ENCODE data around the gene SNRNP70.
"Not testable (repeated sequence)": the region's sequence is repeated elsewhere in the genome, so short reads cannot be mapped to it uniquely, and the experiment has no call there.

SNRNP70 gene

GRCh38 chr19:49121841-49122240, 36.6 kb downstream of the SNRNP70 start:
- DNase-seq = not testable (repeated sequence)

GRCh38 chr19:49123285-49123684, 38.0 kb downstream of the SNRNP70 start:
- DNase-seq = not testable (repeated sequence)

- DNase-seq = no peak
These were observed 39.9 kb downstream of the SNRNP70 start for GRCh38 chr19:49125025-49125731.

GRCh38 chr19:49126575-49126974, 41.3 kb downstream of the SNRNP70 start:
- no peak for DNase-seq

- DNase-seq = not testable (repeated sequence)
These were observed 42.0 kb downstream of the SNRNP70 start for GRCh38 chr19:49127225-49127624.

GRCh38 chr19:49127674-49128544, 42.7 kb downstream of the SNRNP70 start:
- DNase-seq = peak; percentile 96

GRCh38 chr19:49128545-49129237, 43.4 kb downstream of the SNRNP70 start:
- DNase-seq = no peak

GRCh38 chr19:49129238-49129583, 44.0 kb downstream of the SNRNP70 start:
- DNase-seq = no peak

- no peak for DNase-seq
These were observed 45.1 kb downstream of the SNRNP70 start for GRCh38 chr19:49130325-49130724.

- DNase-seq = no peak
These were observed 47.8 kb downstream of the SNRNP70 start for GRCh38 chr19:49132974-49133609.

GRCh38 chr19:49133621-49134454, 48.6 kb downstream of the SNRNP70 start:
- DNase-seq = no peak

GRCh38 chr19:49135686-49136085, 50.4 kb downstream of the SNRNP70 start:
- DNase-seq = no peak

- DNase-seq = no peak
These were observed 51.5 kb downstream of the SNRNP70 start for GRCh38 chr19:49136771-49137171.

- no peak for DNase-seq
These were observed 55.7 kb downstream of the SNRNP70 start for GRCh38 chr19:49140951-49141350.

GRCh38 chr19:49141352-49141751, 56.1 kb downstream of the SNRNP70 start:
- DNase-seq = no peak

GRCh38 chr19:49142866-49143335, 57.6 kb downstream of the SNRNP70 start:
- DNase-seq = peak; percentile 84

- peak; percentile 76 for DNase-seq
These were observed 60.5 kb downstream of the SNRNP70 start for GRCh38 chr19:49145573-49146407.

- not testable (repeated sequence) for DNase-seq
These were observed 61.1 kb downstream of the SNRNP70 start for GRCh38 chr19:49146408-49146770.

GRCh38 chr19:49148044-49148682, 62.9 kb downstream of the SNRNP70 start:
- DNase-seq = no peak

Data from GDM1 (cell line).